Measurements from ENCODE around the gene TBP.

The TBP gene

DNA sequence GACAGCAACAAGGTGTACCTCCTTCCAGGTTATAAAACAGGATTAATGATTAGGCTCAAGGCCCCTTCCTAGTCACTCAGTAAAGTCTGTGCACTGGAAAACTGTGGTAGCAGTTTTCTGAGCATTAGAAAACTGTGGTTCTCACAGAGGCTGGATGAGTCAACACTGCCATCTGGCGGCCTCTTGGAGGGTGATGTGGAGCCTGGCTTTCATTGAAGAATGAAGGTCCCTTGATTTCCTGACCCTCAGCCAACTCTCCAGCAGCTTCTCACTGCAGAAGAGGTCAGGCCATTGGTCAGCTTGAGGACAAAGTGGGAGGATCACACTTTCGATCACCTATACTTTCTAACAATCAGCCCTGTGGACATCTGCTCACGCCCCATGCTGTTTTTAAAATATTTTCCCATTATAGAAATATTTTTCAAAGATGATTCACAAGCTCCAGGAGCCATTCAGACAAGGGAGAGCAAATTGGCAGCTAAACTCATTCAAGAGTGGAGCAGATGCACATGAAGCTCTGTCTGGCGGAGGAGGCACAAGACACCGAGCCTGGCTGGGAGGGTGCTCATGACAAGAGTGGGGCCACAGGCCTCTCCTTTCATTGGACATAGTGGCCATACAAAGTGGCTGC is 24.2 kb upstream of the TBP start:
- TF ChIP-seq GATA3 (IDR thresholded peaks at IDR 0.05; ENCODE audit: low read depth, low read length) (no peak), GATA2 (IDR thresholded peaks at IDR 0.05; ENCODE audit: low read depth, low read length) (no peak)

DNA sequence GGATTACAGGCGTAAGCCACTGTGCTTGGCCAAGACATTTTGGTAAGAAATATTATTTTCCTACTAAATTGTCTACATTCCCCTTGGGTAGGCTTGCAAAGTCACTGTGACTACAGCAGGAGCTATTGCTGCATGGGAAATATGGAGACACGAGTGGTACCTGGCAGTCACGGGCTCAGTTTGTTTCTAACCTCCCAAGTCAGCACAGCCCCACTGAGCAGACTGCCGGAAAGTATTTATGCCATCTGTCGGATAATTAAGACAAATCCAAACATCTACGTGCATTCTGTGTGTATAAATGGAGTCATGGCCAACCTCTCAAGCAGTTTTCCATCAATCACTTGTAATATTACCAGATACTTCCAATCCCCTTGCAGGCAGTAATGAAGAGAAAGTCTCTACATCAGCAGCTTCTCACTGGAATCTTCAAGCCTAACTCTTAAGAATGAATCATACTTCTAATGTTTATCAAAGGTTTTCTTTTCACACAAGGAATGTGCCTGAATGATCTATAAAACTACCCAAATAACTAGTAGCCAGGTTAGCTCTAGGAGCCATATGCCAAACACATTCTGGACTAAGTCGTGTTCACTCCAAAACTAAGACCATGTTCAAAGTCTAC is 21.2 kb upstream of the TBP start:
- TF ChIP-seq GATA3 (IDR thresholded peaks at IDR 0.05; ENCODE audit: low read depth, low read length) (no peak), GATA2 (IDR thresholded peaks at IDR 0.05; ENCODE audit: low read depth, low read length) (no peak)

DNA sequence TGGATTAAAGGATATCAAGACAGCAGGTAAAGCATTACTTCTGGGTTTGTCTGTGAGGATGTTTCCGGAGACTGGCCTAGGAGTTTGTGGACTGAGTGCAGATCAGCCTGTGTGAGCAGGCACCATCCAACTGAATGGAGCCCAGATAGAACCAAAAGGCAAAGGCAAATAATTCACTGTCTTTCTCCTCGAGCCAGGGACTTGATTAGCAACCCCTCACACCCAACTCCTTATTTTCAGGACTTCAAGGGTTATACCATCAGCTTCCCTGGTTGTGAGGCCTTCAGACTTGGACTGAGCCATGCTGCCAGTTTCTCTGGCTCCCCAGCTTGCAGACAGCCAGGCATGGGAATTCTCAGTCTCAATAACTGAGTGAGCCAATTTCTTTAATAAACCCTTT is 20.4 kb upstream of the TBP start:
- TF ChIP-seq GATA2 (IDR thresholded peaks at IDR 0.05; ENCODE audit: low read depth, low read length) = no peak
- TF ChIP-seq GATA3 (IDR thresholded peaks at IDR 0.05; ENCODE audit: low read depth, low read length) = no peak

DNA sequence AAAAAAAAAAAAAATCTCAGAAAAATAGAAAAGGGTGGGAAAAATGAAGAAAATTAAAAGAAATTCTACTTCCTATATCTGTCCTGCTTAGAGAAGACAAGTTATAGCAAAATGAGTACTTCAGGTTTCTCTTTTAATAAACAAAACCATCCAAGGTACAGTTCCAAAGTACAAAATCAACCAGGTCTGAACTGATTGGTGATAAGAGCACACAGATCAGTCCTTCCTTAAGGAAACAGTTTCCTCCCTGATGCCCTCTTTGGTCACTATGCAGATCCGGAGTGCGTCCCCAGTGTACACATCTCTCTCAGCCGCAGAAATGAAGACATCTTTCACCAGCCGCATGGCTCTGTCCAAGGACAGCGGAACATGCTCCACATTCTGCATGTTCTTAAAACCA is 19.2 kb upstream of the TBP start:
- TF ChIP-seq GATA3 (IDR thresholded peaks at IDR 0.05; ENCODE audit: low read depth, low read length) (no peak), GATA2 (IDR thresholded peaks at IDR 0.05; ENCODE audit: low read depth, low read length) (no peak)

DNA sequence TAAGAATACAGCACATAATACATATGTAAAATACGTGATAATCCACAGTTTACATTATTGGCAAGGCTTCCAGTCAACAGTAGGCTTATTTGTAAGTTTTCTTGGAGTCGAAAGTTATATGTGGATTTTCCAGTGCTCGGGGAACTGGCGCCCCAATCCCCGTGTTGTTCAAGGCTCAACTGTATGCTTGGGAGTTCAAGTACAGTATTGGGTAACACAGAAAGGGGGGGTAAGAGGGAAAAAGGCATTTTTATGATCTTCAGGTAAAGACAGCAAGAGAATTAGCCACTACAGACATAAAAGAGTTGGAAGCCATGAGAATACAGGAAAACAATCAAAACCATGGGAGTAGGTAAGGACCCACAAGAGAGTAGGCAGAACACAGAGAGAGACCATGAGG is 17.5 kb upstream of the TBP start:
- no peak for TF ChIP-seq GATA2 (IDR thresholded peaks at IDR 0.05; ENCODE audit: low read depth, low read length)
- TF ChIP-seq GATA3 (IDR thresholded peaks at IDR 0.05; ENCODE audit: low read depth, low read length) = no peak

DNA sequence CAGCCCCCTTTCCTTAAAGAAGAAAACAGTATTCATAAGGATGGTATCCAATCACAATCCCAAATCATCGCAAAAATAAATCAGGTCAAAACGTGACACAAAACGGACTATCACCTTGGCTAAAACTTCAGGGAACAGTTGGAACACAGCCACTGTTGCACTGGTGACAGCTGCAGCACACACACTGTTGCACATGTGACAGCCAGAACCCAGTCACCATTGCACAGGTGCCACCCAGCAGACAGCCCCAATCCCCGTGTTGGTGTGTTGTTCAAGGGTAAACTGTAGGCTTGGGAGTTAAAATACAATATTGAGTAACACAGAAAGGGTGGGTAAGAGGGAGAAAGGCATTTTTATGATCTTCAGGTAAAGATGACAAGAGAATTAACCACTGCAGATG is 16.8 kb upstream of the TBP start:
- TF ChIP-seq GATA2 (IDR thresholded peaks at IDR 0.05; ENCODE audit: low read depth, low read length) (no peak), GATA3 (IDR thresholded peaks at IDR 0.05; ENCODE audit: low read depth, low read length) (no peak)

DNA sequence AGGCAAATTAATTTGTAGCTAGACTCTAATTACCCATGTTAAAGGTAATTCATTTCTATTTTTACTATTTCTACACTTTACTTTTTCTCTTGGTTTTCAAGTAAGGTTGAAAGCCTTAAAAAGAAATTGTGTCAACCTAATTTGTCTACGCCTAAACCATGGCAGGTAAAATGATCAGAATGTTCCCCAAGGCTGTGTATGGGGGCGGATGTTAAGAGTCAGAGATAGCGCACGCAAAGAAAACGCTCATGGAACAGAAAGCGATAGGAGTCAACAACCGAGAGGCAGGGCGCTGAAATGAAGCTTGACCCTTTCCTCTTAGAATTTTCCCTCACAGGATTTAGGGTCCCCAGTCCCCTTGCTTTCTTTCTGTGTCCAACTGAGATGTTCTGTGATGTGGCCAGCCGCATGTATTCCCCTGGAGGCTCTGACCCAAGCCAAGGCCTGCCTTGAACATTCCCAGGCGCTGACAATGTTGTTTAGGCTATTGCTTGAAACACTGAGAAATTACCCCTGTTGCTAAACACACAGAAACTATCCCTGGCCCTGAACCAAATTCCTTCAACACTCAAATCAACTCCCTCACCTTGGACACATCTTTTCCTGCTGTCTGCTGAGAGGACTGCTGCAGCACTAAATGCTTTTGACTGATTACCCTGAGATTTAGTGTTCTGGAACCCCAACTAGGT is 12.0 kb upstream of the TBP start:
- TF ChIP-seq GATA3 (IDR thresholded peaks at IDR 0.05; ENCODE audit: low read depth, low read length) = no peak
- no peak for TF ChIP-seq GATA2 (IDR thresholded peaks at IDR 0.05; ENCODE audit: low read depth, low read length)

DNA sequence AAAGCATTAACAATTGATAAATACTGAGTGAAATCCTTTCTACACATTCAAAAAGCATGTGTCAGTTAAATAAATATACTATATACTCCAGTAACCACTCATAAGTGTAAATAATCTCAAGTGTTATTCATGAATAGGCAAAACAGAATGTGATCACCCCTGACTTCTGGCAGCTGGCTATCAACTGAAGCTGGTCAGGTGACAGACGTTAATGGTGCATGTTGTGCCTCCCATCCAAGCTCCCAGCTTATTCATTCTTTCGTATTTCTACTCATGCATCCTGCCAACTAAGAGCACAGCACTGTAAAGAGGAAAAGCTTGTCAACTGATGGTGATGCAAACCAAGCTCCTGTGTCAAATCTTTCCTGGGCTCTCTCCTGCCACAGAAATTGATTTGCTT is 8.8 kb upstream of the TBP start:
- TF ChIP-seq GATA3 (IDR thresholded peaks at IDR 0.05; ENCODE audit: low read depth, low read length) = no peak
- no peak for TF ChIP-seq GATA2 (IDR thresholded peaks at IDR 0.05; ENCODE audit: low read depth, low read length)

DNA sequence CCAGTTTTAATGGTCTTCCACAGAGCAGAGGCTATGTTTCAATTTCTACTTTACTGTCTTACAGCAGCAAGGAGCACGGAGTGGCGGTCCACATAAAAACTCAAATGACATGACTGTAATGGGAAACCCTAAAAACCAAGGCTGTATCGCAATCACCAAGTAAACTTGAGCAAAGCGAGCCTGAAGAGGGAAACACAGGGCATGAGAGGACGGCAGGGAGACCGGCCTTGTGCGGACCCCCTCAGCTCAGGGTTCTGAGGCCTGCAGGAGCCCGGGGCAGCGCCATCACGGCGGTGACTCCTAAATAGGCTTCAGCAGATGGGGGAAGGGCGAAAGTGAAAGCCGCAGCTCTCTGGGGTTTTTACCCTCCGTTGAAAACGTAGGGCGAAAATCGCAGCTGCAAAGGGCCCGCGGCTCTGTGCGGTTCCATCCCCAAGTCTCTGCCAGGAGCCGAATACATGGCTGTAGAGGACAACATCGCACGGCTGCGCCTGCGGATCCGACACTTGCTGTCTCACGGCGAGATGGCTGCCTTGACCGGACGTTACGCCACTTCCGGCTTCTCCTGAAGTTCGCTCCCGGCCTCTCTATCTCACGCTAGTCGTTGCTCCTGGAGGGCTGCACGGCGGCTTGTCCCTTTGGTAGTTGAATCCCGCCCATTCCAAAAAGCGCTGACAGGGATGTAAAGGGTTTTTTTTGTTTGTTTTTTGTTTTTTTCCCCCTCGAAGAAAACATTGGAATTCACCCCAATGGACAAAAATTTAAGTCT is 1.2 kb upstream of the TBP start, which contains the start of gene PSMB1:
TSS of gene PSMB1 (minus strand) at position 543 of the 769 bp plus-strand sequence. CDS start at position 478, 65 bp downstream.
- TF ChIP-seq GATA2 (IDR thresholded peaks at IDR 0.05; ENCODE audit: low read depth, low read length) (no peak), GATA3 (IDR thresholded peaks at IDR 0.05; ENCODE audit: low read depth, low read length) (no peak)

DNA sequence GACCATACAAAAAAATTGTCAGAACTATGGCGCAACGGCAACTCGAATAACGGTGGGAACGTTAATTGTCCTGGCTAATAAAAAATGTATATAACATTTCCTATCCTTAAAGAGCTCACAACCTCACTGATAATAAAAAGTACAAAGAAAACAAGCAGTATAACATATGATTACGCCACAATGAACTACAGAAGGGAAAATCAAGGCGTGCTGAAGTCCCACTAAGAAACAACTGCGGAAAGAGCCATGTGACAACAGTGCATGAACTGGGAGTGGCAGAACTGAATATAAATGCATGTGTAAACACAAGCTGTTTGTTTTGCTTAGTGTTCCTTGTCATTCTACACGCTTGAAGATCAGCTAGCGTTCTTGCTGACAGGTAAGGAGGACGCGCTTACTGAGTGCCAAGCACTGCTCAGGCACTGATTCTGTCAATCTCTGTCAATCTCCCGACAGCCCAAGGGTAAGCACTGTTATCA is 596 bp upstream of the TBP start:
- no peak for TF ChIP-seq GATA3 (IDR thresholded peaks at IDR 0.05; ENCODE audit: low read depth, low read length)
- no peak for TF ChIP-seq GATA2 (IDR thresholded peaks at IDR 0.05; ENCODE audit: low read depth, low read length)

DNA sequence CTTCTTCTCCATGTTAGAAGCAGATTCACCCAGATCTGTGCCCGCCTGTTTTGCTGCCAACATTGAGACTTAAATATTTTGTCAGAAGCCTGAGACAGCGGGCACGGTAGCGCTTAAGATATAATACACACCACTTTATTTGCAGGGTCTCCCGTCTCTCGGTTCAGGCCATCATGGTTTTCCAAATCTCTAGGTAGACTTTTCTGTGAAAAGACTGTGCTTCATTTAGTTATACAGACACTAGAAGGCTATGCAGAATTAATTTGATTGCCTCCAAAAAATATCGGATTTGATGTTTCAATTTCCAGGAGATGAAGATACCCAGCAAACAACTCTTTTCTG is 598 bp downstream of the TBP start:
- TF ChIP-seq GATA2 (IDR thresholded peaks at IDR 0.05; ENCODE audit: low read depth, low read length) = no peak
- TF ChIP-seq GATA3 (IDR thresholded peaks at IDR 0.05; ENCODE audit: low read depth, low read length) = no peak

DNA sequence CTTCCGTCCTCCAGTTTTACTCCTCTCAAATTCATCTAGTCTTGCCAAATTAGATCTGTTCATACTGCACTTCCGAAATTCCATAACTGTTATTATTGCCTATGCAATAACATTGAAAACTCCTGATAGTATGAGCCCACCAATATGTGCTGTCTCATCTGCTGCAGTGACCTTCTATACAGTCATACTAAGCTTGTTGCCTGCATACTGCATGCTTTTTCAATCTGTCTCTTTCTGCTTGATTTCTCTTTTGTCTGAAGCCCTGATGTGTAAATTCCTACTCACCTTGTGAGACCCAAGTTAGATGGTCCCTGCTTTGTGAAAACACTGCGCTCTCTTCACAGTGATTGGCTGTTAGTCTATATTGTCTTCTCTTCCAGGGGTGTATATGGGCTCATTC is 1.1 kb downstream of the TBP start:
- no peak for TF ChIP-seq GATA3 (IDR thresholded peaks at IDR 0.05; ENCODE audit: low read depth, low read length)
- no peak for TF ChIP-seq GATA2 (IDR thresholded peaks at IDR 0.05; ENCODE audit: low read depth, low read length)

DNA sequence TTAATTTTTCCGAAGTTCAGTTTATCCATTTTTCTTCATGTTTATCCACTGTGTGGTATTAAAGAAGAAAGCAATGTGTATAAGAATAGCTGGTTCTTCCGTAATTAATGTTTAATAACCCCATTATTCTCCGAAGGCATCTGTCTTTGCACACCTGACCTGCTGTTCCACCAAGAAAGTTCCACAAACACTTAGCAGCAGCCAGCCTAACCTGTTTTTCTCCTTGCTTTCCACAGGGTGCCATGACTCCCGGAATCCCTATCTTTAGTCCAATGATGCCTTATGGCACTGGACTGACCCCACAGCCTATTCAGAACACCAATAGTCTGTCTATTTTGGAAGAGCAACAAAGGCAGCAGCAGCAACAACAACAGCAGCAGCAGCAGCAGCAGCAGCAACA is 7.4 kb downstream of the TBP start:
- TF ChIP-seq GATA2 (IDR thresholded peaks at IDR 0.05; ENCODE audit: low read depth, low read length) = no peak
- TF ChIP-seq GATA3 (IDR thresholded peaks at IDR 0.05; ENCODE audit: low read depth, low read length) = no peak

DNA sequence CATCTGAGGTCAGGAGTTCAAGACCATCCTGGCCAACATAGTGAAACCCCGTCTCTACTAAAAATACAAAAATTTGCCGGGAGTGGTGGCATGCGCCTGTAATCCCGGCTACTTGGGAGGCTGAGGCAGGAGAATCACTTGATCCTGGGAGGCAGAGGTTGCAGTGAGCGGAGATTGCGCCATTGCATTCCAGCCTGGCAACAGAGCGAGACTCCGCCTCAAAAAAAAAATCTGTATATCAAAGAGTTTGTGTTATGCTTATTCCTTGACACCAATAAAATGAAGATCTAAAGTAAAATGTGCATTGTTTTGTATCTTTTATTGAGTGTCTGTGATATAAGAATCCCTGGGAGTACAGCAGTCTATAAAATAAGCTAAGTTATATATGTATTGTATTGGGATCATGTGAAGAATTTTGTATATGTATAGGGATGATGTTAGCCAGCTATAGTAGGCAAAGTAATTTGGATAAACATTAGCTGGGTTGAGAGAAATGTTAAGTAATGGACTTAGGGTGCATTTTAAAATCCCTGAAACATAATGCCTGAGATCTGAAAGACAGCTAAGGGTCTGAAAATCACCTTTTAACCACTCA is 10.9 kb downstream of the TBP start:
- TF ChIP-seq GATA3 (IDR thresholded peaks at IDR 0.05; ENCODE audit: low read depth, low read length) (no peak), GATA2 (IDR thresholded peaks at IDR 0.05; ENCODE audit: low read depth, low read length) (no peak)

All from SH-SY5Y (cell line).